Activated CD4-positive, CD25-positive, alpha-beta regulatory T cell treated with anti-CD3 and anti-CD28 coated beads, Interleukin-2, amount 50 U/mL, for 16 hours (primary cell): ENCODE data around the gene CAPN10.

Source experiments
- DNase-seq: peaks from one replicate; pipeline ENCODE4 v3.0.0-alpha.2; 2020; ENCODE audit warnings: low read depth, low spot score

Gene CAPN10

GRCh38 chr2:240637116-240637900 is 50.8 kb downstream of the CAPN10 start:
- DNase-seq: no peak

GRCh38 chr2:240637901-240638345 is 51.4 kb downstream of the CAPN10 start:
- no peak for DNase-seq

- DNase-seq: no peak
These were observed 52.1 kb downstream of the CAPN10 start for GRCh38 chr2:240638512-240639160.

GRCh38 chr2:240639566-240639965 is 53.0 kb downstream of the CAPN10 start:
- no peak for DNase-seq

GRCh38 chr2:240640939-240641338 is 54.4 kb downstream of the CAPN10 start:
- no peak for DNase-seq

GRCh38 chr2:240642061-240642805 is 55.7 kb downstream of the CAPN10 start:
- DNase-seq: no peak

- DNase-seq: no peak
These were observed 56.2 kb downstream of the CAPN10 start for GRCh38 chr2:240642806-240643092.

GRCh38 chr2:240643093-240643810 is 56.7 kb downstream of the CAPN10 start:
- no peak for DNase-seq

GRCh38 chr2:240643811-240644150 is 57.2 kb downstream of the CAPN10 start:
- no peak for DNase-seq

GRCh38 chr2:240644171-240644651 is 57.7 kb downstream of the CAPN10 start:
- no peak for DNase-seq

GRCh38 chr2:240644859-240645301 is 58.3 kb downstream of the CAPN10 start:
- DNase-seq: no peak

- DNase-seq: no peak
These were observed 58.8 kb downstream of the CAPN10 start for GRCh38 chr2:240645346-240645745.

- no peak for DNase-seq
These were observed 59.3 kb downstream of the CAPN10 start for GRCh38 chr2:240645801-240646175.

GRCh38 chr2:240646176-240646899 is 59.8 kb downstream of the CAPN10 start:
- no peak for DNase-seq

- no peak for DNase-seq
These were observed 60.5 kb downstream of the CAPN10 start for GRCh38 chr2:240646900-240647502.

GRCh38 chr2:240647503-240648154 is 61.1 kb downstream of the CAPN10 start:
- no peak for DNase-seq

- DNase-seq: no peak
These were observed 61.7 kb downstream of the CAPN10 start for GRCh38 chr2:240648155-240648649.
